Kidney (tissue), 14 donors: Measurements from ENCODE around the gene MAML2. TPM values are rescaled to one million over a fixed set of nuclear protein-coding genes. Genes with fewer than 3 reads are reported as not detected.

Experiments
- DNase-seq, 5 donors: peaks; one replicate each; pipeline ENCODE4 v3.0.0-alpha.2; 2013 to 2020
- FAIRE-seq: peaks from 2 replicates; lab custom pipeline; 2012; peaks lifted over from hg19 to GRCh38; lab: Jason Lieb, UNC
- H3K27ac ChIP-seq, 2 donors: one replicate each; pipeline ENCODE4 v1.7.0; 2013; ENCODE audit warnings: low read depth in 2 of 2, low read length in 2 of 2, inconsistent platforms in 1 of 2
- H3K27me3 ChIP-seq: one replicate; pipeline ENCODE4 v1.7.1; 2013; ENCODE audit warnings: low read length, inconsistent platforms; ENCODE audit not compliant: control insufficient read depth, insufficient read depth
- H3K36me3 ChIP-seq, 3 donors: one replicate each; pipeline versions ENCODE4 v1.7.0 to v1.7.1; 2013; ENCODE audit warnings: low read length in 3 of 3, control low read depth in 1 of 3, inconsistent platforms in 1 of 3; ENCODE audit not compliant: insufficient read depth in 3 of 3, control insufficient read depth in 2 of 3
- H3K4me1 ChIP-seq, 3 donors: one replicate each; pipeline versions ENCODE4 v1.7.0 to v1.7.1; 2013; ENCODE audit warnings: low read length in 3 of 3, inconsistent platforms in 1 of 3, low read depth in 1 of 3; ENCODE audit not compliant: control insufficient read depth in 2 of 3, insufficient read depth in 2 of 3
- H3K4me3 ChIP-seq, 3 donors: one replicate each; pipeline versions ENCODE4 v1.7.0 to v1.8.1; 2013; ENCODE audit warnings: low read length in 3 of 3, control low read depth in 1 of 3, inconsistent platforms in 1 of 3
- H3K9ac ChIP-seq, 3 donors: one replicate each; pipeline versions ENCODE4 v1.7.0 to v1.7.1; 2013; ENCODE audit warnings: low read length in 3 of 3, control low read depth in 1 of 3, inconsistent platforms in 1 of 3
- H3K9me3 ChIP-seq, 3 donors: one replicate each; pipeline versions ENCODE4 v1.7.0 to v1.7.1; 2013; ENCODE audit warnings: low read length in 3 of 3, control low read depth in 1 of 3, inconsistent platforms in 1 of 3; ENCODE audit not compliant: control insufficient read depth in 2 of 3, insufficient read depth in 1 of 3
- intact Hi-C: fragments of 100-400 bp; cut with DNase I; formaldehyde crosslinking; loops from one replicate; pipeline ENCODE4 v1.11.1; 2022
- polyA plus RNA-seq: library from polyadenylated mRNA; stranded (reverse); fragments of 350-450 nt; fragmentation: Illumina TruSeq; extraction: RNeasy Lipid Tissue Mini Kit (QIAGEN cat#74804); gene quantifications from one replicate; pipeline ENCODE4 v1.2.3, GENCODE V29; 2014; ENCODE audit warnings: low read depth, low replicate concordance; ENCODE audit not compliant: insufficient read depth
- total RNA-seq: library from RNA; stranded (reverse); fragmentation: NEBNext Ultra II Directional; extraction: Animal tissue kit (Norgen Biotek cat#: 25700); gene quantifications from one replicate; pipeline ENCODE4 v1.2.1, GENCODE V29; 2021
- TF ChIP-seq, protein P1 (sequence below): IDR thresholded peaks from 3 replicates; pipeline ENCODE4 v1.5.1; 2012; ENCODE audit warnings: mild to moderate bottlenecking, moderate library complexity, borderline replicate concordance; ENCODE audit not compliant: insufficient read depth; ENCODE audit errors: extremely low read depth
- donor health status: control.
- donor health status: control.
- donor health status: control.
- donor health status: control.
- donor health status: control.
- donor health status: DM: yes; HTN: yes; CAD: no.
- donor health status: Normal renal cell carcinoma (clear cell type).

MAML2 gene
- total and polyA plus RNA-seq, 2 donors from 2014 or later = 4.9 to 32.3 TPM

DNA sequence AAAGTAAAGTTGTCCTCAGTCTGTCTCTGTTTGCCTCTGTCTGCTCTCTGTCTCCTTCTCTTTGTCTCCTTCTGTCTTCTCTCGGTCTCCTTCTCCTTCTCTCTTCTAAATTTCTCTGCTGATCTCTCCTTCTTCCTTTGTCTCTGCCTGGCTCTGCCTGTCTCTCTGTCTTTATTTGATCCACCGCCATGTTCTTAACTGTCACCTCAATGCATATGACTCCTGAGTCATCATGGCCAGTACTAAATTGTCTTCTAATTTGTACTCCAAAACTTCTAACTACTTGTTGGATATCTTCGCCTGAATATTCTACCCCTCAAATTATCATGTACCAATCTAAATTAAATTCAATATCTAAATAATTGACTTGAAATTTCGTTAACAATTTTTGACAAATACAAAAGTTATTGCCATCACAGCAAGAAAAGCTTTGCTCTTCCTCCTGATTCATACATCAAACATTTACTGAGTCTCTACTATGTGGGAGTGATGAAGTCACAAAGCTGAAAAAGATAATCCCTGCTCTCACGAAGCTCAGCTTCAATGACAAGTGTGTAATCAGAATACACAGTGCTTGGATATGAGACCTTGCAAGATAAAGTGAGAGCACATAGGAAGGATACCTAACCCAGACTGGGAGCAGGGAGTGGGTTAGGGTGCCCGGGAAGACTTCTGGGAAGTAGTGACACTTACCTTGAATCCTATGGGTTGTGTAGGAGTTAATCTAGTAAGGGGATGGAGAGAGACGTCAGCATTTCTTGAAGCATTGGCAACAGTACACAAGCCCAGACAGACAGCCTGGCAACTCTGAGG lies 193.0 kb downstream of the MAML2 start:
- TF ChIP-seq, protein P1, sequence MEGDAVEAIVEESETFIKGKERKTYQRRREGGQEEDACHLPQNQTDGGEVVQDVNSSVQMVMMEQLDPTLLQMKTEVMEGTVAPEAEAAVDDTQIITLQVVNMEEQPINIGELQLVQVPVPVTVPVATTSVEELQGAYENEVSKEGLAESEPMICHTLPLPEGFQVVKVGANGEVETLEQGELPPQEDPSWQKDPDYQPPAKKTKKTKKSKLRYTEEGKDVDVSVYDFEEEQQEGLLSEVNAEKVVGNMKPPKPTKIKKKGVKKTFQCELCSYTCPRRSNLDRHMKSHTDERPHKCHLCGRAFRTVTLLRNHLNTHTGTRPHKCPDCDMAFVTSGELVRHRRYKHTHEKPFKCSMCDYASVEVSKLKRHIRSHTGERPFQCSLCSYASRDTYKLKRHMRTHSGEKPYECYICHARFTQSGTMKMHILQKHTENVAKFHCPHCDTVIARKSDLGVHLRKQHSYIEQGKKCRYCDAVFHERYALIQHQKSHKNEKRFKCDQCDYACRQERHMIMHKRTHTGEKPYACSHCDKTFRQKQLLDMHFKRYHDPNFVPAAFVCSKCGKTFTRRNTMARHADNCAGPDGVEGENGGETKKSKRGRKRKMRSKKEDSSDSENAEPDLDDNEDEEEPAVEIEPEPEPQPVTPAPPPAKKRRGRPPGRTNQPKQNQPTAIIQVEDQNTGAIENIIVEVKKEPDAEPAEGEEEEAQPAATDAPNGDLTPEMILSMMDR = no peak
- FAIRE-seq (no peak), DNase-seq (no peak)
- Histone ChIP-seq H3K27me3 (no peaks in the 10 kb centered on the region), H3K4me3 (no peak overlapping the region), H3K36me3 (no peaks in the 10 kb centered on the region), H3K9me3 (no peaks in the 10 kb centered on the region), H3K27ac (no peak overlapping the region), H3K4me1 (peaks cover 0 to 11% (median 5%) of the 10 kb centered on the region in 3 donors), H3K9ac (no peak overlapping the region)
- intact Hi-C loops = no loop called here

DNA sequence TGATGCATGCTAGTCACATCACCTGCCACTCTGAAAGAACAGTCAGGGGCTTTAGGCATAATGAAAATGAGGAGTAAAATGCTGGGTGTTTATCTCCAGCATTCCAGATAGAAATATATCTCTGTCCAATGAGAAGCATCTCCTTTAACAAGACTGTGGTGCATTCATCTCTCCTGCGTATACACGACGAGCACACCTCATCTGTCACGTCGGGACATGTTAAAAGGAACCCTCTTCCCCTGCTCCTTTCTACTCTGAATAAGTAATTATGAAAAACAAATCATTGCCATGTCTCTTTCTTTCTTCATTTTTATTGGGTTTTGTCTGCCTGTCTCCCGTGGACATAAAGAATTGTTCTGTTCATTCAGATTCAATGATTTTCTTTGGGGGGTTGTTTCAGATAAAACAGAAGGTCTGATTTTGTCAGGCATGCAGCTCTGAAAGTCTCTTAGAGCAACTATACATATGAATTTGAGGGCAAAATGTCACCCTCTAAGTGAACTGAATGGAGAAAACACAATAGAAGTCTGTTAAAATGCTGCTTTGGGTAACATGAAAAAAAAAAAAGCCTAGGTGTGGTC lies 195.0 kb downstream of the MAML2 start:
- Histone ChIP-seq H3K4me3 (no peak overlapping the region), H3K36me3 (no peaks in the 10 kb centered on the region), H3K4me1 (peaks cover 0 to 9% (median 2%) of the 10 kb centered on the region in 3 donors), H3K27me3 (no peaks in the 10 kb centered on the region), H3K9me3 (no peaks in the 10 kb centered on the region), H3K27ac (no peak overlapping the region), H3K9ac (no peak overlapping the region)
- intact Hi-C loops = no loop called here
- no peak for FAIRE-seq
- TF ChIP-seq, protein P1 = no peak
- DNase-seq = no peak

DNA sequence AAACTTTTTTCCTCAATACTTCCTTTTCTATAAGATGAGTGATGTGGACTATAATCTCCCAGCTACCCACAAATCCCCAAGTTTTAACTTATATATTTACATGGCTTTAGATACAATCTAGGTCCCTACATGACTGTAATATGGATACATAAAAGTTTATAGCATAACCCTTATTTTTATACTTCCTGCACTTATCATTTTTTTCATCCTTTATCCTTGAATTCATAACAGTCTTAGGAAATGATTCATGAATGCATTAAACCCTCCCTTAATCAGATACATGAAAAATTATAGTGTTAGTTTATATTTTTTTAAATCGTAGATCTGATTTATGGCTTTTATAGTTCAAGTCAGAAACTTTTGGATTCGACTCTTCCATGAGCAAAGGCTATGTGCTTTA lies 195.8 kb downstream of the MAML2 start:
- Histone ChIP-seq H3K27ac (no peak overlapping the region), H3K27me3 (no peaks in the 10 kb centered on the region), H3K9me3 (no peaks in the 10 kb centered on the region), H3K4me3 (no peak overlapping the region), H3K4me1 (peaks cover 0 to 10% (median 2%) of the 10 kb centered on the region in 3 donors), H3K9ac (no peak overlapping the region), H3K36me3 (no peaks in the 10 kb centered on the region)
- TF ChIP-seq, protein P1 = no peak
- FAIRE-seq (no peak), DNase-seq (no peak)
- intact Hi-C loops = no loop called here
